ENCODE measurements around the gene NRM. TPM values are rescaled to one million over a fixed set of nuclear protein-coding genes. Genes with fewer than 3 reads are reported as not detected.

The NRM gene
- total RNA-seq, 2 donors from 2014 or later, result 2.2 to 4.2 TPM

GRCh38 chr6:30643656-30644055 lies 47.1 kb downstream of the NRM start:
- H3K4me1 ChIP-seq, result peaks cover 0 to 16% of the 10 kb centered on the region in 2 donors
- no peak for DNase-seq (ENCODE audit: low spot score)
- no peak overlapping the region for H3K4me3 ChIP-seq
- no peak overlapping the region for H3K27ac ChIP-seq
- peaks cover 8% of the 10 kb centered on the region for H3K36me3 ChIP-seq
- no peaks in the 10 kb centered on the region for H3K27me3 ChIP-seq
- no peaks in the 10 kb centered on the region for H3K9me3 ChIP-seq
- TF ChIP-seq CTCF (IDR thresholded peaks at IDR 0.05), result no peak

- Histone ChIP-seq H3K27me3 (no peaks in the 10 kb centered on the region), H3K4me1 (no peaks in the 10 kb centered on the region), H3K36me3 (peaks cover 8% of the 10 kb centered on the region), H3K27ac (no peak overlapping the region), H3K9me3 (no peaks in the 10 kb centered on the region), H3K4me3 (no peak overlapping the region)
- no peak for DNase-seq (ENCODE audit: low spot score)
- no peak for TF ChIP-seq CTCF (IDR thresholded peaks at IDR 0.05)
These were observed 49.7 kb downstream of the NRM start for GRCh38 chr6:30641048-30641447.

- no peak for TF ChIP-seq CTCF (IDR thresholded peaks at IDR 0.05)
- DNase-seq (ENCODE audit: low spot score), result no peak
- Histone ChIP-seq H3K36me3 (peaks cover 8% of the 10 kb centered on the region), H3K4me3 (no peak overlapping the region), H3K27ac (no peak overlapping the region), H3K4me1 (no peaks in the 10 kb centered on the region), H3K27me3 (no peaks in the 10 kb centered on the region), H3K9me3 (no peaks in the 10 kb centered on the region)
These were observed 50.3 kb downstream of the NRM start for GRCh38 chr6:30640481-30640880.

Other genes starting within 250 kb of the NRM start
- 100 to 1,000 TPM; 216 to 400 TPM for gene HLA-E, start 201.5 kb downstream of the NRM start, total RNA-seq
- 10 to 100 TPM in 1 of 2 donors, 1 to 10 TPM in 1; 7.9 to 16.4 TPM for gene GNL1, start 134.5 kb downstream of the NRM start, total RNA-seq
- gene PRR3, start 133.7 kb downstream of the NRM start, total RNA-seq, result 1 to 10 TPM; 2.3 to 3.7 TPM
- 10 to 100 TPM; 33.9 to 41.3 TPM for gene ABCF1, start 119.5 kb downstream of the NRM start, total RNA-seq
- gene PPP1R10, start 73.7 kb downstream of the NRM start, total RNA-seq, result 10 to 100 TPM; 18.4 to 20.6 TPM
- gene MRPS18B, start 73.1 kb downstream of the NRM start, total RNA-seq, result 10 to 100 TPM; 65.6 to 87.7 TPM
- gene ATAT1, start 64.1 kb downstream of the NRM start, total RNA-seq, result 1 to 10 TPM; 1.6 to 1.8 TPM
- 10 to 100 TPM; 28.3 to 29.4 TPM for gene C6orf136, start 43.9 kb downstream of the NRM start, total RNA-seq
- 10 to 100 TPM; 13.7 to 23.6 TPM for gene DHX16, start 18.0 kb downstream of the NRM start, total RNA-seq
- gene PPP1R18, start 4.3 kb downstream of the NRM start, total RNA-seq, result 10 to 100 TPM; 17.5 to 33.2 TPM
- 10 to 100 TPM in 1 of 2 donors, 1 to 10 TPM in 1; 6.7 to 12.3 TPM for gene MDC1, start 26.3 kb upstream of the NRM start, total RNA-seq
- 100 to 1,000 TPM; 121 to 236 TPM for gene TUBB, start 29.4 kb upstream of the NRM start, total RNA-seq
- gene FLOT1, start 51.7 kb upstream of the NRM start, total RNA-seq, result 100 to 1,000 TPM; 157 to 167 TPM
- 100 to 1,000 TPM in 1 of 2 donors, 10 to 100 TPM in 1; 43.6 to 144 TPM for gene IER3, start 53.6 kb upstream of the NRM start, total RNA-seq
- 100 to 1,000 TPM in 1 of 2 donors, 10 to 100 TPM in 1; 61.7 to 106 TPM for gene DDR1, start 193.5 kb upstream of the NRM start, total RNA-seq
- gene GTF2H4, start 217.2 kb upstream of the NRM start, total RNA-seq, result 1 to 10 TPM; 3.6 to 4.0 TPM
- 10 to 100 TPM; 12.1 to 13.6 TPM for gene VARS2, start 223.3 kb upstream of the NRM start, total RNA-seq
- not detected for gene SFTA2, start 241.2 kb upstream of the NRM start, total RNA-seq
- gene MUCL3, start 250.0 kb upstream of the NRM start, total RNA-seq, result not detected